GM12878 (cell line): ENCODE measurements around the gene MMEL1. TPM values are rescaled to one million over a fixed set of nuclear protein-coding genes. Genes with fewer than 3 reads are reported as not detected.

Source experiments
- ATAC-seq: fragments of 200-7000 bp; cut with Tn5 transposase; 3 replicates; pipeline ENCODE4 v1.9.1; 2020; ENCODE audit warnings: mild to moderate bottlenecking, moderate library complexity
- BruUV-seq: library from RNA; stranded (reverse); fragments of 400-500 nt; replicated peaks from 2 replicates; lab custom pipeline; 2021; lab: Mats Ljungman, UMichigan
- CTCF ChIA-PET: fragments of 300-600 bp; sonication (Branson Sonifier 250); formaldehyde crosslinking; extraction: SDS; loops from one replicate; lab custom pipeline; 2021; ENCODE audit warnings: inconsistent platforms; lab: Yijun Ruan, JAX
- POLR2A ChIA-PET: fragments of 350-600 bp; formaldehyde crosslinking; extraction: SDS; loops from one replicate; lab custom pipeline; 2021; ENCODE audit warnings: inconsistent platforms; lab: Charles Lee
- RAD21 ChIA-PET: fragments of 300-600 bp; sonication (Branson Sonifier 250); formaldehyde crosslinking; loops from one replicate; lab custom pipeline; 2023; ENCODE audit warnings: antibody characterized with exemption; ENCODE audit not compliant: unreplicated experiment; lab: Charles Lee
- SMC1A ChIA-PET: fragments of 300-600 bp; sonication (Branson Sonifier 250); formaldehyde crosslinking; loops from one replicate; lab custom pipeline; 2023; ENCODE audit not compliant: unreplicated experiment, uncharacterized antibody; lab: Charles Lee
- DNase-seq: peaks from one replicate; pipeline ENCODE4 v3.0.0-alpha.2; 2011; ENCODE audit warnings: low read depth, low spot score
- FAIRE-seq: peaks from 3 replicates; lab custom pipeline; 2011; peaks lifted over from hg19 to GRCh38; lab: Jason Lieb, UNC
- H2AFZ ChIP-seq: 2 replicates; pipeline ENCODE4 v1.6.0; 2011; ENCODE audit warnings: low read depth, low read length, control low read depth; ENCODE audit not compliant: control insufficient read depth
- H3K27ac ChIP-seq: 2 replicates; pipeline ENCODE4 v1.5.1; 2011; ENCODE audit warnings: control low read depth; ENCODE audit not compliant: control insufficient read depth, insufficient read depth
- H3K27me3 ChIP-seq, 2 experiments: replicated peaks in 1 of 2; 2 replicates each; pipeline versions ENCODE4 v1.6.0 to v1.6.1; 2011; ENCODE audit warnings: low read length in 1 of 2; ENCODE audit not compliant: control insufficient read depth in 2 of 2, insufficient read depth in 2 of 2
- H3K36me3 ChIP-seq, 2 experiments: 2 replicates each; pipeline ENCODE4 v1.5.1; 2011; ENCODE audit warnings: low read length in 1 of 2; ENCODE audit not compliant: control insufficient read depth in 2 of 2, insufficient read depth in 2 of 2
- H3K4me1 ChIP-seq: 2 replicates; pipeline ENCODE4 v1.6.1; 2011; ENCODE audit warnings: mild to moderate bottlenecking, low read length, moderate library complexity, mixed read lengths; ENCODE audit not compliant: control insufficient read depth, insufficient read depth
- H3K4me2 ChIP-seq: 2 replicates; pipeline ENCODE4 v1.6.0; 2011; ENCODE audit warnings: control low read depth; ENCODE audit not compliant: control insufficient read depth, insufficient read depth
- H3K4me3 ChIP-seq: fragments of 200-600 bp; sonication (generic); 2 replicates; pipeline ENCODE4 v1.5.1; 2016
- H3K79me2 ChIP-seq: 2 replicates; pipeline ENCODE4 v1.6.0; 2011; ENCODE audit warnings: low read length; ENCODE audit not compliant: control insufficient read depth, insufficient read depth
- H3K9ac ChIP-seq: 2 replicates; pipeline ENCODE4 v1.8.0; 2011; ENCODE audit warnings: low read length, control low read depth, mixed read lengths; ENCODE audit not compliant: control insufficient read depth, insufficient read depth
- H3K9me3 ChIP-seq: replicated peaks from 3 replicates; pipeline ENCODE4 v1.5.1; 2011; ENCODE audit warnings: mild to moderate bottlenecking, low read length; ENCODE audit not compliant: control insufficient read depth, insufficient read depth
- H4K20me1 ChIP-seq: 2 replicates; pipeline ENCODE4 v1.6.0; 2011; ENCODE audit not compliant: control insufficient read depth, insufficient read depth
- BCL11A ChIP-seq: IDR thresholded peaks from 2 replicates; pipeline ENCODE4 v1.6.1; 2011; ENCODE audit warnings: low read depth, low read length
- E2F4 ChIP-seq: IDR thresholded peaks from 2 replicates; pipeline ENCODE4 v1.6.1; 2012; ENCODE audit warnings: low read depth, low read length, improper control_type of control experiment
- E2F8 ChIP-seq: fragments of 450-650 bp; IDR thresholded peaks from 2 replicates; pipeline ENCODE4 v1.6.1; 2018; ENCODE audit warnings: mild to moderate bottlenecking, low read depth, moderate library complexity; ENCODE audit not compliant: partially characterized antibody
- HCFC1 ChIP-seq: fragments of 150-350 bp; IDR thresholded peaks from 2 replicates; pipeline ENCODE4 v1.6.1; 2014; ENCODE audit warnings: low read length
- POLR2A ChIP-seq: IDR thresholded peaks from 2 replicates; pipeline ENCODE4 v1.6.1; 2011; ENCODE audit warnings: low read depth, mild to moderate bottlenecking, low read length
- ZNF384 ChIP-seq: IDR thresholded peaks from 2 replicates; pipeline ENCODE4 v1.6.1; 2012; ENCODE audit warnings: low read depth, mild to moderate bottlenecking, low read length, improper control_type of control experiment, borderline replicate concordance
- WGBS: methylation state at CpG from one replicate; pipeline ENCODE4 v1.1.6; 2016; ENCODE audit warnings: low lambda C conversion rate; ENCODE audit not compliant: insufficient replicate concordance, insufficient coverage; ENCODE audit errors: missing lambda C conversion rate; 5-methylcytosine and 5-hydroxymethylcytosine counted together
- in situ Hi-C: fragments of 300-500 bp; cut with MboI; formaldehyde crosslinking; loops from 9 replicates; pipeline ENCODE4 v1.14.3; 2018; ENCODE audit warnings: mixed read lengths
- intact Hi-C: fragments of 100-400 bp; cut with micrococcal nuclease; formaldehyde crosslinking; loops from one replicate; pipeline ENCODE4 v1.14.2; 2022; ENCODE audit not compliant: unreplicated experiment
- polyA plus RNA-seq, 11 experiments: library from polyadenylated mRNA; depleted of rRNA in 4 of 11; unstranded in 6 of 11; stranded (reverse) in 5 of 11; fragments of >200 nt; fragmentation: Nextera tagmentation in 4 of 11; fragmentation: Illumina TruSeq in 1 of 11; extraction: Ambion mirVana in 4 of 11; extraction: Trizol in 1 of 11; gene quantifications; 1 replicate in 1 of 11; 2 replicates in 10 of 11; pipeline versions ENCODE4 v1.2.1 to v1.2.3, GENCODE V29; 2011 to 2016; ENCODE audit warnings: inconsistent platforms in 2 of 11, missing spikeins in 2 of 11, low read depth in 1 of 11
- total RNA-seq, 4 experiments: library from RNA; depleted of rRNA in 3 of 4; stranded (reverse); fragments of >200 nt in 3 of 4; fragmentation: Illumina TruSeq in 1 of 4; extraction: Trizol in 1 of 4; gene quantifications; 2 replicates each; pipeline versions ENCODE4 v1.2.1 to v1.2.3, GENCODE V29; 2013 to 2021

The MMEL1 gene
- total and polyA plus RNA-seq, 10 of the 15 experiments (the other 5 are each of a cell fraction or from before 2014, with no cell fraction given): 0.11 TPM; not detected in 9

GRCh38 chr1:2589431-2590232 lies 43.2 kb downstream of the MMEL1 start (continued):
- no peak for TF ChIP-seq E2F8

- Histone ChIP-seq H3K27ac (no peak overlapping the region), H3K9ac (no peak overlapping the region), H3K4me3 (no peak overlapping the region), H3K4me2 (no peak overlapping the region), H2AFZ (no peak overlapping the region), H3K79me2 (peaks cover 4% of the 10 kb centered on the region), H3K36me3 (no peaks in the 10 kb centered on the region), H3K4me1 (peaks cover 16% of the 10 kb centered on the region), H4K20me1 (no peaks in the 10 kb centered on the region), H3K27me3 (no peaks in the 10 kb centered on the region), H3K9me3 (no peaks in the 10 kb centered on the region)
- intact Hi-C loops (no loop called here), in situ Hi-C loops (no loop called here)
- RAD21 ChIA-PET: no interaction called here
- SMC1A ChIA-PET: no interaction called here
- no peak for FAIRE-seq
- TF ChIP-seq ZNF384: no peak
- no peak for TF ChIP-seq HCFC1
- TF ChIP-seq E2F4: no peak
- no peak for TF ChIP-seq BCL11A
- TF ChIP-seq POLR2A: no peak
- POLR2A ChIA-PET: no interaction called here
- CTCF ChIA-PET: no interaction called here
- no TSS peak for BruUV-seq
- no peak for DNase-seq
- WGBS: 87% methylated on average over 23 of the region's 23 CpGs
- ATAC-seq: no peak
Measured at GRCh38 chr1:2588661-2589430, 44.0 kb downstream of the MMEL1 start.
